Measurements from ENCODE around the gene ARRDC2.

ARRDC2 gene

GRCh38 chr19:17973759-17974158 is 34.2 kb upstream of the ARRDC2 start:
- TF ChIP-seq YY1 (IDR thresholded peaks at IDR 0.05; ENCODE audit: low read depth) = no peak
- TF ChIP-seq EGR1 (IDR thresholded peaks at IDR 0.05) = no peak
- TF ChIP-seq CREB1 (IDR thresholded peaks at IDR 0.05; ENCODE audit: low read depth) = no peak
- no peak for TF ChIP-seq NFIC (IDR thresholded peaks at IDR 0.05)
- TF ChIP-seq, protein P1, sequence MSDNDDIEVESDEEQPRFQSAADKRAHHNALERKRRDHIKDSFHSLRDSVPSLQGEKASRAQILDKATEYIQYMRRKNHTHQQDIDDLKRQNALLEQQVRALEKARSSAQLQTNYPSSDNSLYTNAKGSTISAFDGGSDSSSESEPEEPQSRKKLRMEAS (IDR thresholded peaks at IDR 0.05) = no peak
- no peak for TF ChIP-seq TAF1 (IDR thresholded peaks at IDR 0.05; ENCODE audit: low read depth)
- no peak for TF ChIP-seq REST (IDR thresholded peaks at IDR 0.05; ENCODE audit: low read depth)
- TF ChIP-seq EP300 (IDR thresholded peaks at IDR 0.05; ENCODE audit: borderline replicate concordance) = no peak
- no peak for TF ChIP-seq CEBPB (IDR thresholded peaks at IDR 0.05)
- TF ChIP-seq TEAD4 (IDR thresholded peaks at IDR 0.05) = no peak
- no peak for TF ChIP-seq TCF12 (IDR thresholded peaks at IDR 0.05; ENCODE audit: low read depth)
- TF ChIP-seq ZBTB7A (IDR thresholded peaks at IDR 0.05; ENCODE audit: low read depth) = no peak
- TF ChIP-seq FOXM1 (IDR thresholded peaks at IDR 0.05; ENCODE audit: borderline replicate concordance, low read depth) = no peak
- TF ChIP-seq RAD21 (IDR thresholded peaks at IDR 0.05; ENCODE audit: low read depth) = no peak
- TF ChIP-seq, protein P2, sequence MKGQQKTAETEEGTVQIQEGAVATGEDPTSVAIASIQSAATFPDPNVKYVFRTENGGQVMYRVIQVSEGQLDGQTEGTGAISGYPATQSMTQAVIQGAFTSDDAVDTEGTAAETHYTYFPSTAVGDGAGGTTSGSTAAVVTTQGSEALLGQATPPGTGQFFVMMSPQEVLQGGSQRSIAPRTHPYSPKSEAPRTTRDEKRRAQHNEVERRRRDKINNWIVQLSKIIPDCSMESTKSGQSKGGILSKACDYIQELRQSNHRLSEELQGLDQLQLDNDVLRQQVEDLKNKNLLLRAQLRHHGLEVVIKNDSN (IDR thresholded peaks at IDR 0.05) = no peak

- TF ChIP-seq, protein P2 (IDR thresholded peaks at IDR 0.05) = no peak
- TF ChIP-seq CEBPB (IDR thresholded peaks at IDR 0.05) = no peak
- TF ChIP-seq CREB1 (IDR thresholded peaks at IDR 0.05; ENCODE audit: low read depth) = no peak
- no peak for TF ChIP-seq EP300 (IDR thresholded peaks at IDR 0.05; ENCODE audit: borderline replicate concordance)
- TF ChIP-seq TEAD4 (IDR thresholded peaks at IDR 0.05) = no peak
- TF ChIP-seq FOXM1 (IDR thresholded peaks at IDR 0.05; ENCODE audit: borderline replicate concordance, low read depth) = no peak
These were observed 33.4 kb upstream of the ARRDC2 start for GRCh38 chr19:17974551-17974950.

- no peak for TF ChIP-seq EGR1 (IDR thresholded peaks at IDR 0.05)
These were observed 32.9 kb upstream of the ARRDC2 start for GRCh38 chr19:17975032-17975431.

DNA sequence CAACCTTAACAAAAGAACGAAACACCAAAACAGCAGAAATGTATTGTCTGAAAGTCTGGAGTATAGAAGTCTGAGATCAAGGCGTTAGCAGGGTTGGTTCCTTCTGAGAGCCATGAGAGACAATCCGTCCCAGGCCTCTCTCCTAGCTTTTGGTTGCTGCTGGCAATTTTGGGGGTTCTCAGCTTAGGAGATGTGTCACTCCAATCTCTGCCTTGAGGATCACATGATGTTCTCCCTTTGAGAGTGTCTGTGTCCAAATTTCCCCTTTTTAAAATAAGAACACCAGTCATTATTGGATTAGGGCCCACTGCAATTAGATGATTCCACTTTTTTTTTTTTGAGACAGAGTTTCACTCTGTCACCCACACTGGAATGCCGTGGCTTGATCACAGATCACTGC is 30.9 kb upstream of the ARRDC2 start:
- TF ChIP-seq TCF12 (IDR thresholded peaks at IDR 0.05; ENCODE audit: low read depth) = no peak
- TF ChIP-seq CEBPB (IDR thresholded peaks at IDR 0.05) = no peak
- no peak for TF ChIP-seq TEAD4 (IDR thresholded peaks at IDR 0.05)
- no peak for TF ChIP-seq EP300 (IDR thresholded peaks at IDR 0.05; ENCODE audit: borderline replicate concordance)
- TF ChIP-seq RAD21 (IDR thresholded peaks at IDR 0.05; ENCODE audit: low read depth) = no peak
- TF ChIP-seq, protein P2 (IDR thresholded peaks at IDR 0.05) = no peak
- TF ChIP-seq CREB1 (IDR thresholded peaks at IDR 0.05; ENCODE audit: low read depth) = no peak
- no peak for TF ChIP-seq TAF1 (IDR thresholded peaks at IDR 0.05; ENCODE audit: low read depth)

DNA sequence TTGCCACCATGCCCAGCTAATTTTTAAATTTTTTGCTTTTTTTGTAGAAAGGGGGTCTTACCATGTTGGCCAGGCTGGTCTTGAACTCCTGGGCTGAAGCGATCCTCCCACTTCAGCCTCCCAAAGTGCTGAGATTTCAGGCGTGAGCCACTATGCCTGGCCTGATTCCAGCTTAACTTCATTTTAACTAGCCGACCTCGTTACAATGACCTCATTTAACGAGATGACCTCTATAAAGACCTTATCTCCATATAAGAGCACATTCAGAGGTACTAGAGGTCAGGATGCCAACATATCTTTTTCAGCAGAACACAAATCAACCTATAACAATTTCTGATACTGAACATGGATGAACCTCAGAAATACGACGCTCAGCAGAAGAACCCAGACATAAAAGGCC is 30.5 kb upstream of the ARRDC2 start:
- TF ChIP-seq FOXM1 (IDR thresholded peaks at IDR 0.05; ENCODE audit: borderline replicate concordance, low read depth) (no peak), REST (IDR thresholded peaks at IDR 0.05; ENCODE audit: low read depth) (no peak), TEAD4 (IDR thresholded peaks at IDR 0.05) (no peak), RAD21 (IDR thresholded peaks at IDR 0.05; ENCODE audit: low read depth) (no peak), CEBPB (IDR thresholded peaks at IDR 0.05) (no peak), EGR1 (IDR thresholded peaks at IDR 0.05) (no peak), YY1 (IDR thresholded peaks at IDR 0.05; ENCODE audit: low read depth) (no peak), EP300 (IDR thresholded peaks at IDR 0.05; ENCODE audit: borderline replicate concordance) (no peak), CREB1 (IDR thresholded peaks at IDR 0.05; ENCODE audit: low read depth) (no peak), TCF12 (IDR thresholded peaks at IDR 0.05; ENCODE audit: low read depth) (no peak), NFIC (IDR thresholded peaks at IDR 0.05) (no peak), ZBTB7A (IDR thresholded peaks at IDR 0.05; ENCODE audit: low read depth) (no peak), TAF1 (IDR thresholded peaks at IDR 0.05; ENCODE audit: low read depth) (no peak)
- TF ChIP-seq, protein P2 (IDR thresholded peaks at IDR 0.05) = no peak
- TF ChIP-seq, protein P1 (IDR thresholded peaks at IDR 0.05) = no peak

Measured in Ishikawa (cell line).